Activated B cell treated with CpG ODN at 0.5 μM for 24 hours (primary cell): ENCODE data around the gene TLE2. TPM values are rescaled to one million over a fixed set of nuclear protein-coding genes. Genes with fewer than 3 reads are reported as not detected.

Experiments used
- ATAC-seq: fragments of 200-7000 bp; cut with Tn5 transposase; one replicate; pipeline ENCODE4 v1.10.0; 2021; ENCODE audit warnings: low read depth, mild to moderate bottlenecking, moderate library complexity
- CTCF ChIA-PET: fragments of 350-600 bp; sonication (Branson Sonifier 250); formaldehyde crosslinking; loops from one replicate; lab custom pipeline; 2021; ENCODE audit warnings: antibody characterized with exemption; lab: Charles Lee
- POLR2A ChIA-PET: fragments of 350-600 bp; sonication (Branson Sonifier 250); formaldehyde crosslinking; loops from one replicate; lab custom pipeline; 2021; ENCODE audit warnings: antibody characterized with exemption; lab: Charles Lee
- DNase-seq: peaks from one replicate; pipeline ENCODE4 v3.0.0; 2022
- H3K27ac Mint-ChIP-seq: one replicate; pipeline ENCODE4 v1.8.0; 2020; ENCODE audit warnings: mixed read lengths
- H3K27me3 Mint-ChIP-seq: one replicate; pipeline ENCODE4 v1.8.0; 2021; ENCODE audit warnings: mixed read lengths
- H3K36me3 Mint-ChIP-seq: one replicate; pipeline ENCODE4 v1.8.0; 2021; ENCODE audit warnings: low read depth, mixed read lengths
- H3K4me1 Mint-ChIP-seq: one replicate; pipeline ENCODE4 v1.8.0; 2021; ENCODE audit warnings: mixed read lengths
- H3K4me3 Mint-ChIP-seq: one replicate; pipeline ENCODE4 v1.8.0; 2020; ENCODE audit warnings: mild to moderate bottlenecking, mixed read lengths
- H3K9me3 Mint-ChIP-seq: one replicate; pipeline ENCODE4 v1.8.0; 2020; ENCODE audit warnings: mixed read lengths
- CTCF ChIP-seq: fragments of 200-600 bp; IDR thresholded peaks from one replicate; pipeline ENCODE4 v1.8.0; 2022; ENCODE audit warnings: antibody characterized with exemption, mild to moderate bottlenecking
- intact Hi-C: fragments of 100-400 bp; cut with micrococcal nuclease; formaldehyde crosslinking; loops from one replicate; pipeline ENCODE4 v1.15.1; 2024
- total RNA-seq: library from RNA; stranded (reverse); gene quantifications from 2 replicates; pipeline ENCODE4 v1.2.3, GENCODE V29; 2022

The TLE2 gene
- total RNA-seq, 1 donor from 2014 or later = 0.58 TPM

DNA sequence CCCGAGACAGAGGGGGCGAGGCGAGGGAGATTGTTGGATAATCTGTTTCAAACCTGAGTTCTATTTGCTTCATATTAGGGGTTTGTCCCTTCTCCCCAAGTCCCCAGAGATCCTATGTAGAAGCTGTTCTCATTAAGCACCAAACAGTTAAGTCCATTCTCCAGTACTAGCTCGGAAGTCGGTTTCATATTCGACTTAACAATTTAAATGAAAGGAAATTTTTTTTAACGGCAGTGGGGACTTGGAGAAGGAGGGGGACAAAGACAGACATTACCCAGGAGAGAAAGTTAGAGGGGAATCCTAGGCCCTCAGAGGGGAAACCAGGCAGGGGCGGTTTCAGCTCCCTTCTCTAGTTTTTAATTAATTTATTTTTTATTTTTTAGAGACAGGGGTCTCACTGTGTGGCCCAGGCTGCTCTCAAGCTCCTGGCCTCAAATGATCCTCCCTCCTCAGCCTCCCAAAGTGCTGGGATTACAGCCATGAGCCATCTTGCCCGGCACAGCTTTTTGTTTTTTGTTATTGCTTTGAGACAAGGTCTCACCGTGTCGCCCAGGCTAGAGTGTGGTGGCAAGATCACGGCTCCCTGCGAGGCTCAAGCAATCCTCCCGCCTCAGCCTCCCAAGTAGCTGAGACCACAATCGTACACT is 13.7 kb upstream of the TLE2 start:
- CTCF ChIA-PET = interaction anchor here (0.8 kb wide), 1 partner anchor 33 kb away, joined by 3 read pairs; no protein-coding TSS in a partner anchor
- Mint-ChIP-seq H3K36me3 (no peaks in the 10 kb centered on the region), H3K27ac (no peak overlapping the region), H3K4me1 (peaks cover 11% of the 10 kb centered on the region), H3K4me3 (no peak overlapping the region), H3K9me3 (no peaks in the 10 kb centered on the region), H3K27me3 (peaks cover 6% of the 10 kb centered on the region)
- ATAC-seq (no peak), DNase-seq (no peak)
- intact Hi-C loops = no loop called here
- TF ChIP-seq CTCF = no peak
- POLR2A ChIA-PET = interaction anchor here (0.6 to 1.2 kb wide), 5 partner anchors 9 to 1001 kb away, joined by 3 to 5 read pairs (median 4); no protein-coding TSS in a partner anchor

- H3K27me3 Mint-ChIP-seq = peaks cover 6% of the 10 kb centered on the region
- TF ChIP-seq CTCF = no peak
- no peak overlapping the region for H3K27ac Mint-ChIP-seq
- H3K36me3 Mint-ChIP-seq = no peaks in the 10 kb centered on the region
- peaks cover 6% of the 10 kb centered on the region for H3K4me1 Mint-ChIP-seq
- CTCF ChIA-PET = interaction anchor here (0.8 kb wide), 1 partner anchor 33 kb away, joined by 3 read pairs; no protein-coding TSS in a partner anchor
- intact Hi-C loops = no loop called here
- H3K9me3 Mint-ChIP-seq = no peaks in the 10 kb centered on the region
- ATAC-seq (no peak), DNase-seq (no peak)
- POLR2A ChIA-PET = interaction anchor here (0.8 to 1.2 kb wide), 4 partner anchors 9 to 20 kb away, joined by 3 to 5 read pairs (median 4); no protein-coding TSS in a partner anchor
- H3K4me3 Mint-ChIP-seq = no peak overlapping the region
Measured at GRCh38 chr19:3041761-3042620, 12.9 kb upstream of the TLE2 start.

DNA sequence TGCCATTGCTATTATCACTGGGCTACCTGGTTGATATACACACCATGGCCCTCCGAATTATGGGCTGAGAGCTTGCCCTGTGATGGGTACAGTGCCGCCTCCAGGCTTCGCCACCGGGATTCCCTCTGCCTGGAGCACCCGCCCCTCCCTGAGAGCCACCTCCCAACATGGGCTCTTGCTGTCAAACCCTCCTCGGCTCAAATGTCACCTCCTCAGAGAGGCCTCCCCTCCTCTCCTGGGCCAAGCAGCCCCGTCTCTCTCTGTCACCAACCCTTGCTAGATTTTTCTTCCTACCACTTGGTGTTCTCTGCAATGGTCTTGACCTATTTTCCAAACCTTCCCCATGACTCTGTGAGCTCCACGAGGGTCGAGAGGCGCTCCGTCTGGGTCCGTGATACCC is 12.2 kb upstream of the TLE2 start:
- DNase-seq (no peak), ATAC-seq (no peak)
- Mint-ChIP-seq H3K36me3 (no peaks in the 10 kb centered on the region), H3K9me3 (no peaks in the 10 kb centered on the region), H3K27me3 (peaks cover 6% of the 10 kb centered on the region), H3K4me3 (no peak overlapping the region), H3K27ac (no peak overlapping the region), H3K4me1 (peaks cover 6% of the 10 kb centered on the region)
- CTCF ChIA-PET = no interaction called here
- TF ChIP-seq CTCF = no peak
- intact Hi-C loops = no loop called here
- POLR2A ChIA-PET = interaction anchor here (0.7 kb wide), 1 partner anchor 10 kb away, joined by 3 read pairs; no protein-coding TSS in a partner anchor

DNA sequence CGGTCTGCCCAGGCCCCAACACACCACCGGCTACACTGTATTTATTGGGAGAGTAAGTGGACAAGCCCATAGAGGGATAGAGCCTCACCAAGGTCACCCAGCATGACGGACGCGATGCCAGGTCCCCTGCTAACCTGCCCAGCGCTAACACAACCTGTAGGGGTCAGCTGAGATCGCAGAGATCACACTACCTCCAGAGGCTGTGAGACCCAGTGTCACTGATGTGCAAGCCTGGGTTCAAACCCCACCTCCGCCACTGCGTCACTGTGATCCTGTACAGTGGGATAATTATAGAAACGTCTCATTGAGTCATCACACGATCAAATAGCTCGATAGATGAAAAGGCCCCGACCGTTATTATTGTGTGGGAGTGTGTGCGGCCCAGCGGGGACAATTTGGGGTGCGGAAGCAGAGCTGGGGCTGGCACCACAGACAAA is 10.6 kb upstream of the TLE2 start:
- POLR2A ChIA-PET = interaction anchor here (1.0 kb wide), 1 partner anchor 20 kb away, joined by 3 read pairs; no protein-coding TSS in a partner anchor
- TF ChIP-seq CTCF = no peak
- DNase-seq = no peak

DNA sequence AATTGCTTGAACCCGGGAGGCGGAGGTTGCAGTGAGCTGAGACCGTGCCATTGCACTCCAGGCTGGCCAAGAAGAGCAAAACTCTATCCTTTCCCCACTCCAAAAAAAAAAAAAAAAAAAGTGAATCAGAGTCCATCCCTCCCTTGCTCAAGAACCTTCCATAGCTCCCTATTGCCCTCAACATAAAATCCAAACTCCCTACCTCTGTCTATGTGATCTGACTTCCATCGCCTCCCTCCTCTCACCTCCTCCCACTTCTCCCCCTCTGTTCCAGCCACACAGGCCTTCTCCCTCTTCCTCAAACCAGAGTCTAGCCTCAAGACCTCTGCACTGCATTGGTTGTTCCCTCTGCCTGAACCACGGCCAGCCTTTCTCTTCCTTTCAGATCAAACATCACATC is 10.0 kb upstream of the TLE2 start:
- Mint-ChIP-seq H3K27ac (peak overlapping the region; percentile 30), H3K4me3 (no peak overlapping the region), H3K4me1 (peaks cover 24% of the 10 kb centered on the region), H3K36me3 (no peaks in the 10 kb centered on the region), H3K27me3 (peaks cover 13% of the 10 kb centered on the region), H3K9me3 (no peaks in the 10 kb centered on the region)
- POLR2A ChIA-PET = interaction anchor here (0.6 to 0.7 kb wide), 6 partner anchors 11 to 1584 kb away, joined by 3 to 7 read pairs (median 4); no protein-coding TSS in a partner anchor
- DNase-seq (no peak), ATAC-seq (no peak)
- no peak for TF ChIP-seq CTCF
- intact Hi-C loops = no loop called here
- CTCF ChIA-PET = interaction anchor here (0.6 kb wide), 1 partner anchor 69 kb away, joined by 3 read pairs; no protein-coding TSS in a partner anchor

More for the DNA sequence above, 10.6 kb upstream of the TLE2 start:
- CTCF ChIA-PET = no interaction called here
- H3K4me1 Mint-ChIP-seq = peaks cover 18% of the 10 kb centered on the region
- intact Hi-C loops = no loop called here
- no peak overlapping the region for H3K27ac Mint-ChIP-seq
- H3K27me3 Mint-ChIP-seq = peaks cover 9% of the 10 kb centered on the region
- no peak overlapping the region for H3K4me3 Mint-ChIP-seq
- no peaks in the 10 kb centered on the region for H3K9me3 Mint-ChIP-seq
- H3K36me3 Mint-ChIP-seq = no peaks in the 10 kb centered on the region
- no peak for ATAC-seq
